ENCODE results near the gene SLIT1.

SLIT1 gene

DNA sequence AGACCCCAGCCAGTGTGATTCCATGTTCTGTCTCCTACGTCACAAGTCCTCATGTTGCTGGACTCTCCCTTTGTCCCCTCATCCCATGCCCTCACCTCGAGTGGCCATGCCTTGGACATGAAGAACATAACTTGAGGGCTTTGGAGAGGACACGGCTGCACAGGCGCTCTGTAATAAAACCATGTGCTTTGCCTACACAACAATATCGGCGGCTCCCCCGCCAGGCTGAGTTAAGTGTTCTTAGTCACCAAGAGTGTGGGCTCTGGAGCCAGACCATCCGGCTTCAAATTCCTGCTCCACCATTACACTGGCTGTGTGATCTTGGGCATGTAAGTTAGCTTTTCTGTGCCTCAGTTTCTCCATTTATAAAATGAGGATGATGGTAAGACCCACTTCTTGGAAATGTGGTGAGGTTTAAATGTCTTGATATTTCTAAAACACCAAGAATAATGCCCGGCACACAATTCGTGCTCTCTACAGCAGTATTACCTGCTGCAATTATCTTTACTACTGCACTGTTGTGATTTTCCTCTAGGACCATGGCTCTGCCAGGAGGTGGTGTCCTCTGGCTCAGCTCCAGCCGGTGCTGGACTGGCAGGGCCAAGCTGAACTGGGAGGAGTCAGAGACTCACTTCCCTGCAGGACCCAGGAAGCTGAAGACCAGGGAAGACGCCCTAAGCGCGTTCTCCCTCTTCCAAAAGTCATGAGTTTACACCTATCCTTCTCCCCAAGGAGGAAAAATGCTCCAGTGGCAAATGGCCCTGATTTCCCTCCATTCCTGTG is 15.7 kb downstream of the SLIT1 start:
- DNase-seq: no peak

DNA sequence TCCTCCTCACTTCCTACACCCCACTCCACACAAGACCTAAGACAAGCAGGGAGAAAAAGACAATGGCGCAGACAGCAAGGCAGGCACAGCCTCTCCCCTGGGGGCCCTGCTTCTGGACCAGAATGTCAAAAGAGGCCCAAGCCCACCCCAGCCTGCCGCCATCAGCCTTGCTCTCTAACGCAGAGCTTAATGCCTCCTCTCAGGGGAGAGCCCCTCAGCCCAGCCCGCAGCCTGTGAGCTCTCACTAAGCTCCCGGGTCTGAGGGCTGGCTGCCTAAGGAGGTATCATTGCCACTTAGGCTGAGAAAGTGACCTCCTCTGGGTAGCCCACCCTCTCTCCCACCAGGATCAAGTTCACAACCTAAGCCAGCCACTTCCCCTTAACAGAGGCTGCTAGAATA is 16.7 kb downstream of the SLIT1 start:
- no peak for DNase-seq

DNA sequence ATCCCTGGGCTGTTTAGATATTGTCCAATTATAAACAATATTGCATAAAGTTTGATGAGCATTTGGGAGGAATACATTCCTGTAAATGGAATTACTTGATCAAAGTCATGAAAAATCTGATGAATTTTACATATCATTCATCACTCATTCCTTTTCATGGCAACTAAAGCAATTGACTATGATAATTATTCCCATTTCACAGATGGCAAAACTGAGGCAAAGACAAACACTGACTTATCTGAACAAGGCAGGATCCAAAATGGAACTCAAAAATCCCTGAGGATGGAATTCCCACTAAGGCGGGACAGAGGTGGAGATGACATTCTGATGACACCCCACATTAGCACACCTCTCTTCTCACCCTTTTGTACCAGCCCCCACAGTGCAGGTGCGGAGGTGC is 17.1 kb downstream of the SLIT1 start:
- DNase-seq: no peak

DNA sequence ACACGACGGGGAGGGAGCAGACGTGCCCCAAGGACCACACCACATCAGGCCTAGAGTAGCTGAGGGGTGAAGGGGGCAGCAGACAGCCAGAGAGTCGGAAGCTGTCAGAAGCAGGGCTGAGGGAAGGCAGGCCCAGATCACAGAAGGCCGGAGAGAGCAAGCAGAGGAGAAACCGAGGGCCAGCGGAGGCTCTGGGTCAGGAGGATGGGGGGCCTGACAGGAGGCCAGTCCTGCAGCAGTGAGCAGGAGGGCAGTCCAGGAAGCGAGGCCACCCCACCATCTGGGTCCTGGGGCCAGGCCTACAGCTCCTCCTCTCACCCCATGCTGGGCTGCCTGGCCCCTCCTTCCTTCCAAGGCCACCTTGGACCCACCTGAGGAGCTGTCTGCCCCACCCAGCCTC is 20.3 kb downstream of the SLIT1 start:
- DNase-seq: no peak

DNA sequence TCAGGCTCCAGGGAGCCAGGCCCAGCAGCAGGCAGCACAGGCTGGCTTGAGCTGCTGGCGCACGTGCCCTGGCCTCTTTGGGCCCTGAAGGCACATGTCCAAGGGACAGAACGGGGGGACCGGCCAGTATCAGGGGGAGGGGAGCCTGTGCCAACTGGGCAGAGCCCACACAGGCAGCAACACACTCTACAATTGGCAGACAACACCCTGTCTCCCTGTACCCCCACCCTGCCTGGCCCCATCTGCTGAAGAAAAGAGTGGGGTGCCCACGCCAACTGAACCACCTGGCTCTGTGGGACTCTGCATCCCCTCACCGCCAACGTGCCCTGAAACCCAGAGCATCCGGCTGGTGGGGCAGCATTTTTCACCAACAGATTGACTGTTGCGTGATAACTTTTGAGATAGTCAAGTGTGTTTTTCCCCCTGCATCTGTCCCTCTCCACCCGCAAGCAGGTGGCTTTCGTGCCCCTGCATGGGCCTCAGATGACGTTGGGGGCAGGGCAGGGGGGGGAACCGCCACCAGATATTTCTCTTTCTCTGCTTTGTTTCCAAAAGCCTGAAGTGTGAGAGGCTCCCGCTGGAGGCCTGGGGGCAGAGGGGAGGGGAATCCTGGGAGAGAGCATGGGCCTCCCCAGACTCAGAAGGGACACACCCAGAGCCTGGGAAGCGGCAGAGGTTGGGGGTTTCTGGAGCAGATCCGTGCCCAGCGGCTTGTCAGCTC is 21.8 kb downstream of the SLIT1 start:
- no peak for DNase-seq

DNA sequence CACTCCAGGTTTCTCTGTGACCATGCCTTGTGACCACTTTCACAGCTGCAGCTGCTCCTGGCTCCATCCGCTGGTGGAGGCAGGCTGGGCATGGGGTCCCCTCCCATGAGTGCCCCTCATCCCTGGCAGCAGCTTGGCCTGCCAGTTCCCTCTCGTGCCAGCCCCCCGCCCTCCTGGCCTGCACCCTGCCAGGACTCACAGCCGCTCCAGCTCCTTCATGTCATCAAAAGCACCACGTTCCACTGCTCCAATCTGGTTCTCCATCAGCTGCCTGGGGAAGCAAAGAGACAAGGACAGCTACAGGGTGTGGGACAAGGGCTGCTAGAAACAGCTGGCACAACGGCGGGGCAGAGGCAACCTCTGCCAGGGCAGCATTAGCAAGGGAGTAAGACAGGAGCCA is 22.6 kb downstream of the SLIT1 start:
- no peak for DNase-seq

DNA sequence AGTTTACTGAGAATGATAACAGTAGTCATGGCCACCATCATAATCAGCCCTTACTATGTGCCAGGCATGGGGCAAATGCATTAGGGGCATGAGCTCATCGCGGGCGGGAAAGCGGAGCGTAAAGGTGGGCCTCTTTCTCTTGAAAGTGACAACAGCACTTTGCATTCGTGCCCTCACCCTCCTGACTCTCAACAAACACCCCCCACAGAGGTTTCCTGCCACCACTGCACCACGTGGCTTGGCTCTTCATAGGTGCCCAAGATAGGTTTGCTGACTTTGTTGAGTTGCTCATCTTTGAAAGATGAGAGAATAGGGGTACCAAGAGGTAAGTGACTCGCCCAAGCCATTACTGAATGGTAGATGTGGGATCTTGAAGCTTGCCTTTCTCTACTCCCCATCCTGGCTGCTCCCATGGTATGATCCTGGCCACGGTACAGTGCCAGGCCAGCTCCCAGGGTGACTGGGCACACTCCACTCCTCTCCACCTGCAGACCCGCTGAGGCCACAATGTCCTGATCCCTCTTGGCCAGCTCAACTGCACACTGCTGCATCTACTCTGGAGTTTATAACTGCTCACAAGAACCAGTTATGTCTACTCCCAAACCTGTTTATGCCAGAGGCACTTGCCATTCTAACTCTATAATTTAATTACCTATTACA is 26.0 kb downstream of the SLIT1 start:
- DNase-seq: no peak

DNA sequence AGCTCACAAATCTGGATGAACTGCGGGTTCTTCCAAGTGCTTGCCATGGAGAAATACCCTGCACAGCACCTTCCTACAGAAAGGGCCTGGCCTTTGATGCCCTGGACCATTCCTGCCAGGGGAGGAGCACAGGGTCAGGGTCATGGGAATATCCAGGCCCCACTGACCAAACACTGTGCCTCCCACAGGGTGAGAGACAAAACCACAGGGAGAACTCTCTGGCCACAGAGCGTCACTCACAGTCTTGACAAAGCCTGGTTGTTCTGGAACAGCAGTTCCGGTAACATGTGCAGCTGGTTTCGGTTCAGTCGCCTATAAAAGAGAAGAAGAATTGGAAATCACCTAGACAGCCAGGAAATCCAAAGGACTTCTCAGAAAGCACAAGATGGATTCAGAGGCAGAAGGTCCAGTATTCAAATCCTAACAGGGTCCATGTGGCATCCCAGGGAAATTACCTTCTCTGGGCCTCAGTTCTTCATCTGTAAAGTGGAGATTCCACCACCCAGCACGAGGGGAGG is 28.1 kb downstream of the SLIT1 start:
- no peak for DNase-seq

DNA sequence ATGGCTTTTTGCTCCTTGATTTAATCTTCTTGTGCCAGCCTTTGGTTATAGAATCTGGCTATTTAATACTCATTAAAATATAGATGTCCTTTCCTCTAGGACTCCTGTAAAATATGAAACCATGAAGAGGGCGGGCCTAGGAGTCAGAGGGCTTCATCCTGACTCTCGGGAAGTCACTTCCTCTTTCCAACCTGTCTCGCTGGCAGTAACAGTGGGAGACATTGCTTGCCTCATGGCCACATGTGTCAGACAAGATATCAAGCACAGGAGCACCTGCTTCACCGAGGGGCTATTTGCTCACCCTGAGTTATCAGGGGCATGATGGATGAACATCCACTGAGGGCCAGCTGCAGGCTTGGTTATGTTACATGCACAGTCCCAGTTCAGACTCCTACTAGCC is 31.0 kb downstream of the SLIT1 start:
- no peak for DNase-seq

DNA sequence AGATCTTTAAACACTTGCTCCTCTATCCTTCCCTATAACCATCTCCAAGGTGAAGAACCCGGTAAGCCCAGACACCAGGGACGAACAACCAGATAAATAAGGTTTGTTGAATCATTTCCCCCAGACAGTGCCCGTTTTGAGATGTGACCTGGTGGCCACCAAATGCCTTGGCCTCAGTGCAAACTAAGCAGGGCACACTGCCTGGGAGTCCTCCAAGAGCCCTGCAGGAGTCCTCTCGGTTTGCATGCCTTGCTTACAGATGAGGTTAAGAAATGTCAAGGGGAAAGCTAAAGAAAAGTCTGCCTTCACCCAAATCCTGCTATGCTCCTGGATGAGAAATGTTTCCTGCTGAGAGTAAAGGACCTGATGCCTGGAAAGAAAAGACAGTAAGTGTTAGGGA is 31.6 kb downstream of the SLIT1 start:
- no peak for DNase-seq

DNA sequence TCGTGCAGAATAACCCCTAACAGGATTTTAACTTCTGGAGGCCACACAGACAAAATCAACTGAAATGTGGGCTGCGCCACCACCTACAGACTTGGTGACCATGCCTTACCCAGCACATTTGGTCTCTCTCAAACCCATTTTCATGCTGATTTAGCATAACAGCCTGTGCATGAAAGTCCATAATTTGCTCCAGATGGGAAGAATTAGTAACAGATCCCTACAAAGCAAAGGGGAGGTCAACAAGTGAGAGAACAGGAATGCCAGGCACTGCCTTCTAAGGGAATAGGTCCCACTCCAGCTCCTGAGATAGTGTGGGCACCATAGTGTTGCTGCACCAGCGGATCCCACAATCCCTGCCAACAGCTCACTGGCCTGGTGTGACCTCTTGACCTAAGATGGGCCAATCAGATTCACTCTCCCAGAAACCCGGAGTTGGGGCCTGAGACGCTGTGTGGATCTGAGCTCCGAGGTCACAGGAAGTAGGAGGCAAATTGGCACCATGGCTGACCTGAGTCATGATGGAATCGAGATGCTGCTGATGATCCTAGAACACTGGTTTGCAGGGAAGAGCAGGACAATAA is 32.4 kb downstream of the SLIT1 start:
- DNase-seq: no peak

DNA sequence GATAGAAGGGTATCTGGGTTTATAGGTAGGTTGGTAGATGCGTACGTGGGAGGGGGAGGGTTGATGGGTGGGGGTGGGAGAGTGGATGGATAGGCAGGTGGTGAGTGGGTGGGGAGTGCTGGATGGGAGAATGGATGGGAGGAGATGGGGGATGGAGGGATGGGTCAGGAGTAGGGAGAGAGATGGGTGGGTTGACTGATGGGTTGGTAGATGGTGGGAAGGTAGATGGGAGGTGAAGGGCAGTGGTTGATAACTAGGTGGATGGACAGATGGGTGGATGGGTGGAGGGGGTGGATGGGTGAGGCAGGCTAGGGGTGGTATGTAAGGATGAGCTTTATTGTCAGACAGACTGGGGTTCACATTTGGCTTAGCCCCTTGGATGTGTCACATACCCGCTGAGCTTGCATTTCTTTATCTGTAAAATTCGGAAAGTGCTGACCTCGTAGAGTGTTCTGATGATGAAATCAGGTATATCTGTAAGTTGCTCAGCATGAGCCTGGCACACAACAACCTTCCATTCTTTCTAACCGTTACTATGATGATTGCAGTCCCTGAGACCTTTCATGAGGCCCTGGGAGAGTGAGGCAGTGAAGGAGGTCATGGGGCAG is 34.3 kb downstream of the SLIT1 start:
- DNase-seq: no peak

DNA sequence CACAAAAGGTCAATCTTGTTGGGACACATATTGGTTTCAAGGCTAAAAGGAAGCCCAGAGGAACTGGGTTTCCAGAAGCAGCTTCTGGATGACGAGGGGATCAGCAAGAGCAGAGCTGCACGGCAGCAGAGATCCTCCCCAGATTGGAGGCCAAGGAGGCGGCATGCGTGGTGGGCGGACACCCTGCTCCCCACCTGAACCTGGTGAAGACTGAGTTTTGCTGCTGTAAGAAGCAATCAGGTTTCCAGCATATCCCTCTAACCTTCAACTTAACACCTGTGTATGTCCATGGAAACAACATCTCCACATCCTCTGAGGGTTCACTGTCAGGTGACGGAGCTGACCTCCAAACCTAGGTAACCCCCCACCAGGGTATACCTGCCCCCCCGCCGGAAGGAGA is 35.1 kb downstream of the SLIT1 start:
- DNase-seq: no peak

DNA sequence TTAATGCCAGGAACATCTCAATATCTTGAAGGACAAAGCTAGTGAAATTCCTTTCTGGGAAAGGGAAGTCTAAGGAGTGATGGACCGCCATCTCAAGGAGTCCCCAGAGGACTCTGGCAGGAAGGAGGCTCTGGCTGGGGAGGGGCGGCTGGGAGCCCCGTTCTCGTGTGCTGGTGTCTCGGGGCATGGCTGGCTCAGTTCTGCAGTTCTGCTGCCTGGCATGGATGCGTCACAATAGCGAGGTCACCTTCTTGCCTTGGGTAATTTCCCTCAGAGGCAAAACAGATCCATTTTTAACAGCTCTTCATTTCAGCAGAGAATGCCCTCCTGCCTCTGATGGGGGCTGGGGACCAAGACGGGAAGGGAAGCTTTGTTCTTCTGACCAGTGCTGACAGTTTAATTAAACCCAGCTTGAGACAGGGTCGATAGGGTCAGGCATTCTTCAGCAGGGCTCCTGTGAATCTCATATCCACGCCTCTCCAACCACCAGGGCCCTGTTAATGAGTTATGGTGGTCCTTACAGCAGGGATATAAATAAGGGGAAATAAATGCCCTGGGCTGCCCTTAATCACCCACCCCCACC is 35.7 kb downstream of the SLIT1 start:
- DNase-seq: no peak

DNA sequence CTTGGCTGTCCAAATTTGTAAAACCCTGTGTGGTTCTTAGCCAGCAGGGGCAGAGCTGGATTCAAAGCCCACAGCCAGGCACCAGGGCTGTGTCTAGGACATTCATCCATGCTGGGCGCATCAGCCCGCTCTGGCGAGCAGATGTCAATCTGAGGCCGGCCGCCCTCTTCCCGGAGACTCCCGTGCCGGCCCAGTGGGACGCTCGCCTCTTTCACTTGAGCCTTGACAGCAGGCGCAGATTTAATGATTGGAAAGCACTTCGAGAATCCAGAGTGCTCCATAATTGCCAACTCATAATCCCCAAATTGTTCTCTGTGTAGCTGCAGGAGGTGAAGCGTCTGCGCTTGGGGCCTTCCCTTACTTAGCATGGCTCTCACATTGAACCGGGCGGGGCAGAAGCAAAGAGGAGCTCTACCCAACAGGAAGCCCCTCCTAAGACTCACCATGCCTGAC is 36.7 kb downstream of the SLIT1 start:
- DNase-seq: no peak

DNA sequence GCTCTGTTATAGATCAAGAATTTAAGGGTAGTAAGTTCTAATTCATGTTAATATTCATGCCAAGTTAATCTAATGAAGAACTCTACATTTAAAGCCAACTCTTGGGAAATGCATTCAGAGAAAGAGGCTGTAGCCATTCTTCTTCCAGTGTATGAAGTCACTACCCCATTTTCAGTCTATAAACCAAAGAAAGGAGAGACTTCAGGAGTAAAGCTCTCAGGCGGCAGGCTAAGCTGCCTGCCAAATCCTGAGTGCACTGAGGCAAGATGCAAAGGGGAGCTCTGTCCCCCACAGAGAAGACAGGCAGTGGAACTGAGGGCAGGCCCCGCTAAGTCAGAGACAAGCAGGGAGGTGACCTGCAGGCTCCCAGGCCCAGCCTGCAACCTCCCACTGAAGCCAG is 41.5 kb downstream of the SLIT1 start:
- no peak for DNase-seq

DNA sequence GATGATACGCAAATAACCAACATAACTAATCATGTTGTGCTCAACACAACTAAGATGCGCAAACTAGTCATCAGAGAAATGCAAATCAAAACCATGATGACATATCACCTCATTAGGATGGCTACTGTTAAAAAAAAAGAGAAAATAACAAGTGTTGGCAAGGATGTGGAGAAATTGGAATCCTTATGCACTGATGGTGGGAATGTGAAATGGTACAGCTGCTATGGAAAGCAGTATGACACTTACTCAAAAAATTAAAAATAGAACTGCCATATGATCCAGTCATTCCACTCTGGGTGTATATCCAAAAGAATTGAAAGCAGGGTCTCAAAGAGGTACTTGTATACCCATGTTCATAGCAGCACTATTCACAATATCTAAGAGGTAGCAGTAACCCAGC is 42.9 kb downstream of the SLIT1 start:
- no peak for DNase-seq

DNA sequence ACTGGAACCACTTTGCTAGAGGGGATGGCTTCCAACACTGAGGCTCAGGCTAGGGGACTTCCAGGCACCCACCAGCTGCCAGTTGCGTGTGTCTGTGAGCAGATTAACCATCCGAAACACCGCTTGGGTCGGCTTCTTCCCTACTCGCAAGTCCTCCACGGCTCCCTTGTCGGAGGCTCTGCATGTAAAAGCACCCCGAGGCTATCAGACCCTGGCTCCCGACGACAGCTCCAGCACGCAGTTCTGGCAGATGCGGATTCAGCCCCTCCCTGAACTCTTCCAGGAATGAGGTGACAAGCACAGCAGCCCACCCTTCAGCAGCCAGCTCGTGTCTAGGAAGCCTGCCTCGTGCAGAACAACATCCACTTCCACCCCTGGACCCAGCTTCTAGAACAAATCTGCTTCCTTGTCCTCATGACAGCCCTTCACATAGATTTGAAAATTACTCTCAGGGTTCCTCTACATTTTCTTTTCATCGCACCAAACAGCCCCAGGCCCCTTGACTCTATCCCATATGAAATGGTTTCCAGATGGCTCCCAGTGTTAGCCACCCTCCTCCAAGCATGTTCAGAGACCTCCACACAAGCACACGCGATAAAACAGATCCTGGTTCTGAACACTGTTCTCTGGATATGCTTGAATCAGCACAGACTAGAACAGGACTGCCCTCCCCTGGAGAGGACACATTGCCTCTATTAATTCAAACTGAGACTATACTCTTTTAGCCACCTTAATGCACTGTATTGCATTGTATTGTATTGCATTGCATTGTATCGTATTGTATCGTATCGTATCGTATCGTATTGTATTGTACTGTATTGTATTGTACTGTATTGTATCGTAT is 44.6 kb downstream of the SLIT1 start:
- DNase-seq: no peak

DNA sequence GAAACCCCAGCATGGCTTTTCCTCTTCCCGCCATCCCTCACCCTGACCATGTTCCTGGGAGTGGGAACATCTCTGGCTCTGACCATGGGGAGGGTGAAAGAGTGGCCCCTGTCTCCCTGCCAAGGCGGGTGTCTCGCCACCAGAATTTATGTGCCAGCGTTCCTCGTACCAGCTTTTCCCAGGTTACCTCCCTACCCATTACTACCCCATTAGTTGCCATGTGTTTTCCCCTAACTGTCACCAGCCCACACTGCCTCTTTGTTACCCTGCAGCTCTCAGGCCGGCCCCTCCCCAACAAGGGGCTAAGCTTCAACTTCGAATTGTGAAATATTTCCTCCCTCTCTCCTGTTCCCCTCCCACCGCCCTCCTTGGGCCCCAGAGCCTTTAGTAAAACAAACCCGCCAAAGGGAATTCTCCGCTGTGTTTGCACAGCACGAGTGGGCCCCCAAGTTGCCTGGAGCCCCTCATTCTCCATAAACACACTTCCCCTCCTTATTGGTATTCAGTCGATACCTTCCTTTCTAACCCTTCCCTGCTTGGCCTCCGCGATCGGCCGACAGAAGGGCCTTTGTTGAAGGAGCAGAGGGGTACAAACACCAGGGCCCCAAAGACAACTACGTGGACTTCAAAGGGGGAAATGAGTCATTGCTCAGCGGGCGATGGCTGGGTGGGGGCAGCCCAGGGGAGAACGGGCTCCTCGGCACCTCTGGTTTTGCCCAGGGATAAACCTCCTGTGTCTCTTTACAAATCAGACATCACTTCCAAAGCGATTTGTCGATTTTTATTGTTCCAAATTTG is 45.5 kb downstream of the SLIT1 start:
- DNase-seq: no peak

DNA sequence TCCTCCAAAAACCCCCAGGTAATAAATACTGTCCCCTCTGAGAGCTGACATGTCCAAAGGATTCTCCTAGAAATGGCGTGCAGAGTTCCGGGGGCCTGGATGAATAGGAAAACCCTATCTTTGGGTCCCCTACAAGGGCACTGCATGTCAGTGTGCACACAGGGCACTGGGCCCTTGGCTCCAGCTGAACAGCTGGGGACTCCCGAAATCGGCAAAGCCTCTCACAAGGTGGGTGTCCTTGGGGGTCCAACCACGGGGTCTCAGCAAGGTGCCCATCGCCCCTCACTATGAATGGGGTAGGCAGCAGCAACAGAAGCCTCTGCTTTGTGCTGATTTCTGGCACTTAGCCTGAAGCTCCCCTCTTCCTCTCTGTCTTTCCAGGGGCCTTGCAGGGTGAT is 46.1 kb downstream of the SLIT1 start:
- DNase-seq: no peak

DNA sequence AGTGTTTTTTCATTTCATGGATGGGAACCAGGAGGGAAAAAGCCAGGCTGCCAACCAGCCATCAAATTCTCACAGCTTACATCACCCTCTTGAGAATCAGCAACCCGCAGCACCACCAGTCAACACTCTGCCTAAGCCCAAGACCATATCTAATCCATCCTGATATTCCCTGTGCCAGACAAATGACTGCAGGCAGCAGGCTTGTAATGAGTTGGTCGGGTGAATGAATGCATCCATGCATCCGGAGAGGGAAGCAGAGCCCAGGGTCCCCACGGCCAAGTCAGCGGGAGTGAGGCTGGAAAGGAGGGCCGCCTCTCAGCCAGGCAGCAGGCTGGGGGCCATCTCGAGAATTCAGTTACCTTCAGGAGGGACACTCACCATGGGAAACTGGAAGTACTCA is 46.9 kb downstream of the SLIT1 start:
- DNase-seq: no peak
